Measurements from ENCODE around the gene UBALD1.

Gene UBALD1

DNA sequence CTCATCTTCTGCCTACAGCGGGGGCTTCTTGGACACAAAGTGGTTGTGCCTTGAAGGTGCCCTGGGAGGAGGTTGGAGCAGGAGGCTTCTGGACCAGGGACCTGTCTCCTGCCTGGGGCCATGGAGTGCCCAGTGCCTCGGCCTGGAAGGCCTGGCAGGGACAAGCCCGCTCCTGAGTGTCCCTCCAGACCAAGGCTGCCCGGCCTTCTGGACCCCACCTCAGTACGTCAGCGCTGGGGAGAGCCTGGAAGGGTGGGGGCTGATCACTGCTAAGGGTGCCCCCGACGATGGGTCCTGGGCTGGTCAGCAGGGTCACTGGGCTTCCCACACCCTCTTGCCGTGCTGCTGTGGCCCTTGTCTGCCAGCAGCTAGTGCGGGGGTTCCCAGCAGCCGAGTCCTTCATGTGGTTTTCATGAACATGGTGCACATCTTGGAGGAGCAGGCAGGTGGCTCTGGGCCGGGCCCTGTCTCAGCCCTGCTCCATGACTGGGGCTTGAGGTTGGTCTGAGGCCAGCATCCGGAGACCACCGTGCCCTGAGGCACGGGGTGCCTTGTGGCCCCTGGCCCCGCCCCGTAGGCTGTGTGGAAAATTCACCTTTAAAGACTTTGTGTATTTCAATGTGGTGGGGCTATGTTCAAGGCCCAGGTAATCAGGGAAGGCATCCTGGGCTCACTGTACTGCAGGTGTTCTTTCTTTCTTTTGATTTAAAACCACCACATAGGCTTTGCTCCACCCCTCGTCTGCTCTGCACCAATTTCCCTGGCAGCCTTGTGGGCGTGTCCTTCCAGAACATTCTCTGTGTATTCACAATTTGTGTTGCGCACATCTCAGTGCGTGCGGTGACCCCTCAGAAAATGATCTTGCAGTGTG lies 32.3 kb upstream of the UBALD1 start:
- H3K36me3 ChIP-seq (ENCODE audit: control insufficient read depth, insufficient read depth, low read length) = no peaks in the 10 kb centered on the region

DNA sequence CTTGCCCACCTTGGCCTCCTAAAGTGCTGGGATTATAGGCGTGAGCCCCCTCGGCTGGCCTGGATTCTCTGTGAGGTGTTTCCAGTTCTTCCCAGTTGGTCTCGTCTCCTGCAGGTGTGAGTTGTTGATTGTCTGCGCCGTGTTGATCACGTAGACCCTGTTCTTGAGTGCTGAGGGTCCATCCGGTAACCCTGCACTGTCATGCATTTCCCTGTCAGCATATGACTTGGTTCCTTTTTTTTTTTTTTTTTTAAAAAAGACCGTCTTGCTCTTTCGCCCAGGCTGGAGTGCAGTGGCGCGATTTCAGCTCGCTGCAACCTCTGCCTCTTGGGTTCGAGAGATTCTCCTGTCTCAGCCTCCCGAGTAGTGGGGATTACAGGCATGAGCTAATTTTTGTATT lies 27.2 kb upstream of the UBALD1 start:
- TF ChIP-seq, protein P1, sequence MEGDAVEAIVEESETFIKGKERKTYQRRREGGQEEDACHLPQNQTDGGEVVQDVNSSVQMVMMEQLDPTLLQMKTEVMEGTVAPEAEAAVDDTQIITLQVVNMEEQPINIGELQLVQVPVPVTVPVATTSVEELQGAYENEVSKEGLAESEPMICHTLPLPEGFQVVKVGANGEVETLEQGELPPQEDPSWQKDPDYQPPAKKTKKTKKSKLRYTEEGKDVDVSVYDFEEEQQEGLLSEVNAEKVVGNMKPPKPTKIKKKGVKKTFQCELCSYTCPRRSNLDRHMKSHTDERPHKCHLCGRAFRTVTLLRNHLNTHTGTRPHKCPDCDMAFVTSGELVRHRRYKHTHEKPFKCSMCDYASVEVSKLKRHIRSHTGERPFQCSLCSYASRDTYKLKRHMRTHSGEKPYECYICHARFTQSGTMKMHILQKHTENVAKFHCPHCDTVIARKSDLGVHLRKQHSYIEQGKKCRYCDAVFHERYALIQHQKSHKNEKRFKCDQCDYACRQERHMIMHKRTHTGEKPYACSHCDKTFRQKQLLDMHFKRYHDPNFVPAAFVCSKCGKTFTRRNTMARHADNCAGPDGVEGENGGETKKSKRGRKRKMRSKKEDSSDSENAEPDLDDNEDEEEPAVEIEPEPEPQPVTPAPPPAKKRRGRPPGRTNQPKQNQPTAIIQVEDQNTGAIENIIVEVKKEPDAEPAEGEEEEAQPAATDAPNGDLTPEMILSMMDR (IDR thresholded peaks at IDR 0.05) = no peak

More for the DNA sequence above, 32.3 kb upstream of the UBALD1 start:
- H3K27ac ChIP-seq = no peak overlapping the region
- H3K9ac ChIP-seq = no peak overlapping the region
- H3K4me3 ChIP-seq (ENCODE audit: low read depth, low read length) = no peak overlapping the region
- no peaks in the 10 kb centered on the region for H3K27me3 ChIP-seq (ENCODE audit: control insufficient read depth, insufficient read depth, low read length)
- no peaks in the 10 kb centered on the region for H3K4me1 ChIP-seq
- no peak overlapping the region for H3K4me2 ChIP-seq (ENCODE audit: low read length)
- TF ChIP-seq, protein P1 (IDR thresholded peaks at IDR 0.05) = no peak
- peaks cover 53% of the 10 kb centered on the region for H3K79me2 ChIP-seq
- no peaks in the 10 kb centered on the region for H3K9me3 ChIP-seq (ENCODE audit: control insufficient read depth, low read length)
- no peak overlapping the region for H2AFZ ChIP-seq

DNA sequence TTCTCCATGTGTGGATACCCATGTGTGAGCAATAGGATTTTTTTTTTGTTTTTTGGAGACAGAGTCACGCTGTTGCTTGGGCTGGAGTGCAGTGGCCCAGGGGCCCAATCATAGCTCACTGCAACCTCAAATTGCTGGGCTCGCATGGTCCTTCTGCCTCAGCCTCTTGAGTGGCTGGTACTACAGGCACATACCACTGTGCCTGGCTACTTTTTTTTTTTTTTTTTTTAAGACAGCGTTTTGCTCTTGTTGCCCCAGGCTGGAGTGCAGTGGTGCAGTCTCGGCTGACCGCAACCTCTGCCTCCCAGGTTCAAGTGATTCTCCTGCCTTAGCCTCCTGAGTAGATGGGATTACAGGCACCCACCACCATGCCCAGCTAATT lies 26.6 kb upstream of the UBALD1 start:
- H3K9ac ChIP-seq = no peak overlapping the region
- H3K4me1 ChIP-seq = no peaks in the 10 kb centered on the region
- peaks cover 81% of the 10 kb centered on the region for H3K79me2 ChIP-seq
- H3K27me3 ChIP-seq (ENCODE audit: control insufficient read depth, insufficient read depth, low read length) = no peaks in the 10 kb centered on the region
- TF ChIP-seq, protein P1 (IDR thresholded peaks at IDR 0.05) = no peak
- no peak overlapping the region for H3K4me2 ChIP-seq (ENCODE audit: low read length)
- no peaks in the 10 kb centered on the region for H3K36me3 ChIP-seq (ENCODE audit: control insufficient read depth, insufficient read depth, low read length)
- no peaks in the 10 kb centered on the region for H3K9me3 ChIP-seq (ENCODE audit: control insufficient read depth, low read length)
- H3K4me3 ChIP-seq (ENCODE audit: low read depth, low read length) = no peak overlapping the region
- H3K27ac ChIP-seq = no peak overlapping the region
- H2AFZ ChIP-seq = no peak overlapping the region

More for the DNA sequence above, 27.2 kb upstream of the UBALD1 start:
- Histone ChIP-seq H3K4me2 (ENCODE audit: low read length) (no peak overlapping the region), H2AFZ (no peak overlapping the region), H3K36me3 (ENCODE audit: control insufficient read depth, insufficient read depth, low read length) (no peaks in the 10 kb centered on the region), H3K4me3 (ENCODE audit: low read depth, low read length) (no peak overlapping the region), H3K4me1 (no peaks in the 10 kb centered on the region), H3K27me3 (ENCODE audit: control insufficient read depth, insufficient read depth, low read length) (no peaks in the 10 kb centered on the region), H3K79me2 (peaks cover 81% of the 10 kb centered on the region), H3K9ac (no peak overlapping the region), H3K9me3 (ENCODE audit: control insufficient read depth, low read length) (no peaks in the 10 kb centered on the region), H3K27ac (no peak overlapping the region)

DNA sequence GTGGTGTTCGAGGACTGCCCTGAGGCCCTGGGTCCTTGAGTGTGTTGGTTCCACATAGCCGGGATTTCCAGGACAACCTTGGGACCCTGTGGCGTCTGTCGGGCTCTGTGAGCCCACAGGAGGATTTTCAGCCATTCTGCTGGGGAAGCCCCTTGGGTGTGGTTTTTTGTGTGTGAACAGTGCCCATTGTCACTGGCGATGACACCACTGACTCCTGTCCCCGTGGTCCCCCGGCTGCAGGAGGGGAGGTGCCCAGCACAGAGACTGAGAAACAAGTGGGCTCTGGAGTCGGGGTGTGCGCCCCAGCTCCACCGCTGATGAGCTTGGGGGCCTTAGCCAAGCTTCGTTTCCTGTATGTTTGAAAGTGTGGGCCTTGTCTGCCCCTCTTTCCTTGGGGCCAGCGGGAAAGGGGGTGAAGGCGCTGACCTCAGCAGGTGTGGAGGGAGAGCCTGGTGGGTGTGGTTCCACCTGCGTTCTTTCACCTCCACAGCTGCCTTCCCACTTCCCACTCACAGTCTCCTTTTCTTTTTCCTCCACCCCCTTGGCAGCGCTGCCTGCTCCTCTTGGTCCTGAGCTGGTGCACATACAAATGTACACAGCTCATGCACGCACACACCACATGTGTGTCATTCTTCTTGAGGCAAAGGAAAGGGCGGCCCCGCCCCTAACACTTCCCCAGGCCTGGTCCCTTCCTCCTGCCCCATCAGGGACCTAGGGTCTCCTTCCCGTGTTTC lies 26.1 kb upstream of the UBALD1 start:
- H3K4me2 ChIP-seq (ENCODE audit: low read length) = no peak overlapping the region
- no peaks in the 10 kb centered on the region for H3K9me3 ChIP-seq (ENCODE audit: control insufficient read depth, low read length)
- H2AFZ ChIP-seq = no peak overlapping the region
- H3K27me3 ChIP-seq (ENCODE audit: control insufficient read depth, insufficient read depth, low read length) = no peaks in the 10 kb centered on the region
- H3K36me3 ChIP-seq (ENCODE audit: control insufficient read depth, insufficient read depth, low read length) = no peaks in the 10 kb centered on the region
- H3K79me2 ChIP-seq = peaks cover 80% of the 10 kb centered on the region
- no peak overlapping the region for H3K9ac ChIP-seq
- no peaks in the 10 kb centered on the region for H3K4me1 ChIP-seq
- no peak overlapping the region for H3K27ac ChIP-seq
- no peak overlapping the region for H3K4me3 ChIP-seq (ENCODE audit: low read depth, low read length)
- TF ChIP-seq, protein P1 (IDR thresholded peaks at IDR 0.05) = no peak
